ENCODE results near the gene PCDHGA5.
A peak's percentile ranks its signal among the peaks of the same experiment; 100 is the strongest.
"Not testable (repeated sequence)": the region's sequence is repeated elsewhere in the genome, so short reads cannot be mapped to it uniquely, and the experiment has no call there.

Gene PCDHGA5

DNA sequence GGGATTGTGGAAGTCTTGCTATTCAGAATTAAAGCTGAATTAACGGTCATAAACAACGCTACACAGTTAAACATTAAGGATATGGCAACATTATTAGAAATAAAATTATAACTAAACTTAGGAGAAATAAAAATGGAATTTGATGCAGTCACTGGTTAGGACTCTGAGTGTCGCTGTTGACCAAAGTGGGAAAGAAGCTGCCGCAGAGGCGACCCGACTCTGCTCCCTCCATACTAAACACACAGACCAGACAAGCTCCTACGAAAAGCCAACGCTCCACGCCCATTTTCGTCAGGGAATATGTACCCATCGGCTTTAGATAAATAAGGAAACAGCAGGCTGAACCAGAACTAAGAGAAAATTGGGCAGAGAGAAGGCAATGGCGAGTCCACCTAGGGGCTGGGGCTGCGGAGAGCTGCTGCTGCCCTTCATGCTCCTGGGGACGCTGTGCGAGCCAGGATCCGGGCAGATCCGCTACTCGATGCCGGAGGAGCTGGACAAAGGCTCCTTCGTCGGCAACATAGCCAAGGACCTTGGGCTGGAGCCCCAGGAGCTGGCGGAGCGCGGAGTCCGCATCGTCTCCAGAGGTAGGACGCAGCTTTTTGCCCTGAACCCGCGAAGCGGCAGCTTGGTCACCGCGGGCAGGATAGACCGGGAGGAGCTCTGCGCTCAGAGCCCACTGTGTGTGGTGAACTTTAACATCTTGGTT, at the start of gene PCDHGA5:
Gene PCDHGA5 (plus strand): TSS at position 211 of the 709 bp plus-strand sequence. CDS start 169 bp downstream, at position 380.
- peak; percentile 24 for DNase-seq

DNA sequence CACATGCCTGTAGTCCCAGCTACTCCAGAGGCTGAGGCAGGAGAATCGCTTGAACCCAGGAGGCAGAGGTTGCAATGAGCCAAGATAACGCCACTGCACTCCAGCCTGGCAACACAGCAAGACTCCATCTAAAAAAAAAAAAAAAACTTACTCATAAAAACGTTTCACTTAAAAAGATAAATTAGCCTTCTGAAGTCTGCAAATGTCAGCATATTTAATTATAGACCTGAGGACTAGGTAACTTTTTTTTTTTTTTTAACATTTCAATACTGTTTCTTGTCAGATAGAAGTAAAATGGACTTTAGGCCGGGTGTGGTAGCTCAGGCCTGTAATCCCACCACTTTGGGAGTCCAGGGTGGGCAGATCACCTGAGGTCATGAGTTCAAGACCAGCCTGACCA, 47.0 kb upstream of the PCDHGA5 start:
- not testable (repeated sequence) for DNase-seq

DNA sequence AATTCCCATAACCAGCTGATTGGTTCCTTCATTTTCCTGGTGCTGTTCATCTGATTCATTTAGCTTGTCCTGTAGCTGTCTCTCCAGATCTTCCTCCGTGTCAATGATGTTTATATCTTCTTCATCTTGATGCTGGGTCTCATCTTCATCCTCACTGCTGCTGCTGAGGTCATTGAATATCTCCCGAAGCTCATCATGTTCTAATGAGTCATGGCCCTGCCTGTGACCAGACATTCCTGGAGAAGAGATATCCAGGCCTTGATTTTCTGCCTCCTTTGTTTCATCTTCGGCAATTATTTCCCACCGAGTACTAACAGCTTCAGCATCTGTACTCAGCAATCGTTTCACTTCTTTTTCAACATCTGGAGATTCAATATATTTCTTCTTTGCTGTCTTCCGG, 44.8 kb upstream of the PCDHGA5 start:
- DNase-seq, result no peak

DNA sequence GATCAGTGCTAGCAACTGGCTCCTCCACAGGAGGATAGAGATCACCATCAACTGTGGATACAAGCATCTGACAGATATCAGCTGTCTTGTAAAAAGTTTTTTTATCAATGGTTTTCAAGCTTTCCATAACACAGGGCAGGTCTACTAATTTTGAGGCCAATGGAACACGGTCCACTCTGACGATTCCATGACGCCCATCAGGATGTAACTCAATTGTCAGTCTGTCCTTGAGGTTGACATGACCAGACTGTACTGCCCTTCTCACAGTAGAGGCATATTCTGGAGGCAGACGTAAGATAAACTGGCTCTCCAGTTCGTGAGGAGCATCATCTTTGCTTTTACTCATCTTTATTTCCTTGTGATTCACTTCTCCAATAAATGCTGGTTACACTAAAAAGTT, 44.3 kb upstream of the PCDHGA5 start:
- no peak for DNase-seq

DNA sequence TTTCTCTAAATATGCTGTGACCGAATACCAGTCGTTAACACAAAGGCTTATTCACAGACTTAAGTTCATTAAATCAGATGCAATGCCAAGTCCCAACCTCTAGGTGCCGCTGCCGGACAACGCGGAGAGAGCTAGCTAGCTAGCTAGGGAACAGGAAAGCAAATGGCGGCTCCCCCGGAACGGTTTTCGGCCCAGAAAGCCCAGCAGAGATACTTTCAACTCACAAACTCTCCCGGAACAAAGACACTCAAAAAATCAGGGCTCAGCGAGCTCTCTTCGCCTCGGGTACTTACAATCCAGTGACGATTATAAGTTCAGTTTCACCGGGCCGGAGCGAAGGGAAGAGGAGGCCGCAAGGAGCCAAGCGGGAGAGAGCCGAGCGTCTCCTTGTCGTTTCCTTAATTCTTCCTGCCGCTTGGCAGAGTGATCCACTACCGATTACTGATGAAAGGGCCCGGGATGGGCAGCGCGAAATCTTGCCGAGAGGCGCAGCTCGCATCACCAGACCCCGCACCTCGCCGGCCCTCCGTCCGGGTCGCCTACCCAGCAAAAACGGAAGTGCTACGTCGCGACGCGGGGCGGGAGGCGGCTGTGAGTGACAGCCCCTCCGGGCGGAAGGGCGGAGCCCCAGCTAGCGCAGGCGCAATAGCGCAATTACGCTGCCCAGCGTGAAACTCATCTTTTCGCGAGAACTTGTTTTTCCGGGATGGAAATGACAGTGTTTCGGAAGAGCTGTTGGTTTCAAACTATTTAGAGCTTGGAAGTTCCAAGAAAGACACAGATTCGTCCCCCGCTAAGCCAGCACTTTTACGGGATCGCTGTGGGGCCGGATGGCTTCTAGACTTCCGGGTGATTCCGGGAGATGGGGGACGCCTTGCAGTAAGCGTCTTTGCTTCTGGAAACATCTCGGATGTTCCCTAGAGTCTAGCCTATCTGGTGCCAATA, 43.5 kb upstream of the PCDHGA5 start, which contains the start of gene TAF7:
Gene TAF7 (minus strand): TSS at position 560 of the 945 bp plus-strand sequence. CDS start 740 bp downstream, outside the sequence.
- peak; percentile 93 for DNase-seq

DNA sequence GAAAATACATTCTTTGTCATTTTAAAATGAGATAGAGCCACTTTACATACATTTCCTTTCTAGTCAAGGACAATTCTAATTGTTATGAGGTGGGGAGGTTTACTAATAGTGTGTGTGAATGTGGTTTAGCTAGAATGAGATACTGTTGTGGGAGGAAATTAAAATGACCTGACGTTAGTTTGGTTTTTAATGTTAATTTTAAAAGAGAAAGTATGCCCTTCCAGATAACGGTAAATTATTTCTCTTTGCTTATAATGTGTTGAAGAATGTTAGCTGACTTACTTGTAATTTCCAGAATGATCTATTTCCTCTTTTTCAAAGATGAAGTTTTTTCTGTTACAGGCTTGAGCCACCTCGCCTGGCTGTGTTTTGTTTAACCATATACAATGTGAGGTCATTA, 41.7 kb upstream of the PCDHGA5 start:
- DNase-seq, result no peak

DNA sequence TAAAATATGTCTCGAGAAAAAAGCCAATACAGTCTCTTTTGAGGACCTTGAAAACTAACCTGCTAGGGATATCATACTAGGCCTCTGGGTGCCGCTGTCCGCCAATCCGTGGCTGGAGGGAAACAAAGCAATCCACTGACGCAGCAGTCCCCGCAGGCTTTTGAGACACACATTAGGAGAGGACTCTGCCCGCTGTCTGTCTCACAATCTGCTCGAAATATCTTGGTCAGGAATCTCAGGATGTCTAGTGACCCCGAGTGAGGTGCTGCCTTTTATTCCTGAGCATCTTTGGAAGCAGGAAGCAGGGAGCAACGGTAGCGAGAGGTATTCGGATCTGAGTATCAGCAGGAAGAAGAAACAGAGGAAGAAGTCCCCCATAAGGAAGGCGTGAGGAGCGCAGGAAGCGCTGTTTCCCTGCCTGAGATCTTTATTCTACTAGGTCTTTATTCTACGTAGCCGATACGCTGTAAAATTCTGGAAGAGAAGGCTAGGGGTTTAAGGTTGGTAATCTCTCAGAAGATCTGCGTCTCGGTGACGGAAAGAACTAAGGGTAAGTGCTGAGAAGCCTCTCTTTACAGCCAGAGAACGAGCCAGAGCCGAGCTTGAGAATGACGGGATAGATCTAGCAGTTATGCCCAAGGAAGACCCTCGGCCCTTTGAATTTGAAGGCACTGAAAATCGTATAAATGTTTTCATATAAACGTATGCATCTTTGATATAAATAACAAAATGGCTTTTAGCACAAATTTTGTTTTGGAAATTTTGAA, 37.7 kb upstream of the PCDHGA5 start:
- DNase-seq, result peak; percentile 67

DNA sequence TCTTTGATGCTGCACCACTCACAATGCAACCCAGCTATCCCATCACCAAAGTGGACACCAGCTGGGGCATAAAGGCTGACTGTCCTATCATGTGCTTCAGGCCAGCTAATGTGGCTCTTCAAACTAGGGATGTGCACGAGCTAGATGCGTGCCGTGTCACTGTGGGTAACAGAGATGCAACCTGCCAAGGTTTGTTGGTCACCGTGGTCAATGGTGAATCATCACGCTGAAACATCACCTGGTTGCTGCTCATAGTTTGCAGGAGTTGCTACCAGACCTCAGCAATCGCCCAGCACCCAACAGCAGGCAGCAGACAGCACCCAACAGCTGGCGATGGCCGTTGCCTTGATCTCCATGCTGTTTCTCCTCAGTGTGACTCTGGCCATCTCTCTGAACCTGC, 35.7 kb upstream of the PCDHGA5 start:
- DNase-seq, result no peak

DNA sequence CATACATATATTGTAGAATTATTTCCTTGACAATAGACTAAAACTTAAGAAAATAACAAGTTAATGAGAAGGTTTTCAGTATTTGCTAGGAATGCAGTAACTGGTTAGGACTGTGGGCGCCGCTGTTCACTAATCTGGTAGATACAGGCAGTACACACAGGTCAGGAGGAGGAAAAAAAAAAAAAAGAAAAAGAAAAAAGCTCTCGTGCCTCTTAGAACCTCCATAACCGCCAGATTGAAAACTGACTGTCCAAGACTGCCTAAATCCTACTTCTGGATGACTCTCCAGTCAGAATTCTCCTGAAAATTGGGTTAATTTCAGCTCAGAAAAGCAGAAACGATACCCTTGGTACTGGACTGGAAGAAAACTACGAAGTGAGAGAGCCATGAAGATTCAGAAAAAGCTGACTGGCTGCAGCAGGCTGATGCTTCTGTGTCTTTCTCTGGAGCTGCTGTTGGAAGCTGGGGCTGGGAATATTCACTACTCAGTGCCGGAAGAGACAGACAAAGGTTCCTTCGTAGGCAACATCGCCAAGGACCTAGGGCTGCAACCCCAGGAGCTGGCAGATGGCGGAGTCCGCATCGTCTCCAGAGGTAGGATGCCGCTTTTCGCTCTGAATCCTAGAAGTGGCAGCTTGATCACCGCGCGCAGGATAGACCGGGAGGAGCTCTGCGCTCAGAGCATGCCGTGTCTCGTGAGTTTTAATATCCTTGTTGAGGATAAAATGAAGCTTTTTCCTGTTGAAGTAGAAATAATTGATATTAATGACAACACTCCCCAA, 33.5 kb upstream of the PCDHGA5 start, which contains the start of gene PCDHGA1:
Gene PCDHGA1 (plus strand): TSS at position 216 of the 782 bp plus-strand sequence.
- no peak for DNase-seq

DNA sequence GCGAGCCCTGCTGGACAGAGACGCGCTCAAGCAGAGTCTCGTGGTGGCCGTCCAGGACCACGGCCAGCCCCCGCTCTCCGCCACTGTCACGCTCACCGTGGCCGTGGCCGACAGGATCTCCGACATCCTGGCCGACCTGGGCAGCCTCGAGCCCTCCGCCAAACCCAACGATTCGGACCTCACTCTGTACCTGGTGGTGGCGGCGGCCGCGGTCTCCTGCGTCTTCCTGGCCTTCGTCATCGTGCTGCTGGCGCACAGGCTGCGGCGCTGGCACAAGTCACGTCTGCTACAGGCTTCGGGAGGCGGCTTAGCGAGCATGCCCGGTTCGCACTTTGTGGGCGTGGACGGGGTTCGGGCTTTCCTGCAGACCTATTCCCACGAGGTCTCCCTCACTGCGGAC, 31.4 kb upstream of the PCDHGA5 start:
- DNase-seq, result not testable (repeated sequence)

DNA sequence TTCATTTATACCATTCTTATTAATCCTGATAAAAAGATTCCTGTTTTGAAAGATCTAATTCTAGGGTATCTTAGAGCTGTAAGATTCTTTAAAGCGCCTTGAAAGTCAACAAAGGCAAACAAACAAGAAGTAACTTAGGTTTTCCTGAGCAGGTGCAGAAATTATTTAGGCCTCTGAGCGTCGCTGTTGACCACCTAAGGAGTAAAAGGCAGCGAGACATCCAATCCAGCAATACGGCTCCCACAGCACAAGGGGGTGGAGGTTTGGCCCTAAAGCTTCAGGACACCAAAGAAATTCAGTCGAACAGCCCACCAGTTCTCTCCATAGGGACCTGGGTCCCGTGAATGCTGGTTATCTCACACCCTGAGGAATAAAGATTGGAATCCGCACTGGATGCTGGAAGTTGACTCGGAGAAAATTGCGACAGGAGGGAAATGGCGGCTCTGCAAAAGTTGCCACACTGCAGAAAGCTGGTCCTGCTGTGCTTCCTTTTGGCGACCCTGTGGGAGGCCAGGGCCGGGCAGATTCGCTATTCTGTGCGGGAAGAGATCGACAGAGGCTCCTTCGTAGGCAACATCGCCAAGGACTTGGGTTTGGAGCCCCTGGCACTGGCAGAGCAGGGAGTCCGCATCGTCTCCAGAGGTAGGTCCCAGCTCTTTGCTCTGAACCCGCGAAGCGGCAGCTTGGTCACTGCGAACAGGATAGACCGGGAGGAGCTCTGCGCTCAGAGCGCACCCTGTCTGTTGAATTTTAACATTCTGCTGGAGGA, 25.2 kb upstream of the PCDHGA5 start, which contains the start of gene PCDHGA2:
Gene PCDHGA2 (plus strand): TSS at position 223 of the 769 bp plus-strand sequence.
- DNase-seq, result peak; percentile 48

DNA sequence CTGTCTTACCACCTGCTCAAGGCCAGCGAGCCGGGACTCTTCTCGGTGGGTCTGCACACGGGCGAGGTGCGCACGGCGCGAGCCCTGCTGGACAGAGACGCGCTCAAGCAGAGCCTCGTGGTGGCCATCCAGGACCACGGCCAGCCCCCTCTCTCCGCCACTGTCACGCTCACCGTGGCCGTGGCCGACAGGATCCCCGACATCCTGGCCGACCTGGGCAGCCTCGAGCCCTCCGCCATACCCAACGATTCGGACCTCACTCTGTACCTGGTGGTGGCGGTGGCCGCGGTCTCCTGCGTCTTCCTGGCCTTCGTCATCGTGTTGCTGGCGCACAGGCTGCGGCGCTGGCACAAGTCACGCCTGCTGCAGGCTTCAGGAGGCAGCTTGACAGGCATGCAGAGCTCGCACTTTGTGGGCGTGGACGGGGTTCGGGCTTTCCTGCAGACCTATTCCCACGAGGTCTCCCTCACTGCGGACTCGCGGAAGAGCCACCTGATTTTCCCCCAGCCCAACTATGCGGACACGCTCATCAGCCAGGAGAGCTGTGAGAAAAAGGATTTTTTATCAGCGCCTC, 23.1 kb upstream of the PCDHGA5 start:
- not testable (repeated sequence) for DNase-seq

DNA sequence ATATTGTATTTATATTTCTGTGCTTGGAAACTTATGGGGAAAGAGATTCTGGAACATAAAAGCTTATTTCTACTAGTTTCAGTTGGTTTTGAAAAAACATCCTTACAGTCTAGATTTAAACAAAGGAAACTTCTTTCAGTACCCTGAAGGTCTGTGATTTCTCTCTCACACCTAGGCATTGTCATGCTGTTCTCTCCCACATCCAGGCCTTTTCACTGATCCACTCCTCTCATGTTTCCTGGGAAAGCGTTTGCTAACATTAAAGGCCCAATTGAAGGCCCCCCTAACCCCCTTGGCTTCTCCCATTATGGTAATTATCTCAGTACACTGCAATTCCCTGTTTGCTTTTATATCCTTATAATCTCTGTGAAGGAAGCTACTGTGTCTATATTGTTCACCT, 21.2 kb upstream of the PCDHGA5 start:
- DNase-seq, result no peak

DNA sequence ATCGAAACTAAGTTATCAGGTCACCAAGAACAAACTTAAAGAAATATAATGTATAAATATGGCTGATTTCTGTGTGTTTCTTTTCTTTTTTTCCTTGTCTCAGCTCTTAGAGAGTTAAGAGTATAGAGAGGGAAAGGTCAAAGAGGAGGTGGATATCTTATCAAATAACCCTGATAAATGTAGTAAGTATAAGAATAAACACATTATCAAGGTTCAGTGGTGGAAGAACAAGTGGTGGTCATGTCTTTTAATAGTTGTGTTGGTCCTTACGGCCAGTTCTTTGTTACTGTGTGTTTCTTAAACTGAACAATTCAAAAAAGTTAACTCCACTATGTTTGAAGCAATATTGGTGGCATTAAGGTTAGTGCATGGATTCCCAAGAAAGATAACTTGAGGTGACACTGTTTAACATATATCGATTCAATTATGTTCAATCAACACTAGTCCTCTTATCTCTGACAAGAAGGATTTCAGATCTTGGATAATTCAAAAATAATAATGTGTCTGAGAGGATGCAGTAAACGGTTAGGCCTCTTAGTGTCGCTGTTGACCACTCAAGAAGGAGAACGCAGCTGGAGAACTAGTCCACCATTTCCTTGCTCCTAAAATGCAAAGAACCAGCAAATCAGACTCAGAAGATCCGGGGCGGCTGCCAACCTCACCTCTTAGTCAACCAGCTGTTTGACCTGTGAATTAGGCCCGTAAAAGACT, 20.6 kb upstream of the PCDHGA5 start, which contains the start of gene PCDHGA3:
Gene PCDHGA3 (plus strand): TSS at position 588 of the 711 bp plus-strand sequence. CDS start 205 bp downstream, outside the sequence.
- peak; percentile 57 for DNase-seq

DNA sequence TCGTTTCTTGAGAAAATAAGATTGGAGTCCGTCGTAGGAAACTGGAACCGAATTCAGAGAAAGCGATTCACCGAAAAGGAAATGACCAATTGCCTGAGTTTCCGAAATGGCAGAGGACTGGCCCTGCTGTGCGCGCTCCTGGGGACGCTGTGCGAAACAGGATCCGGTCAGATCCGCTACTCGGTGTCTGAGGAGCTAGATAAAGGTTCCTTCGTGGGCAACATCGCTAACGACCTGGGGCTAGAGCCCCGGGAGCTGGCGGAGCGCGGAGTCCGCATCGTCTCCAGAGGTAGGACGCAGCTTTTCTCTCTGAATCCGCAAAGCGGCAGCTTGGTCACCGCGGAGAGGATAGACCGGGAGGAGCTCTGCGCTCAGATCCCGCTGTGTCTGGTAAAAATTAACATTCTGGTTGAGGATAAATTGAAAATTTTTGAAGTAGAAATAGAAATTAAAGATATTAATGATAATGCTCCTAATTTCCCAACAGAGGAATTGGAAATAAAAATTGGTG, 20.0 kb upstream of the PCDHGA5 start:
- no peak for DNase-seq

DNA sequence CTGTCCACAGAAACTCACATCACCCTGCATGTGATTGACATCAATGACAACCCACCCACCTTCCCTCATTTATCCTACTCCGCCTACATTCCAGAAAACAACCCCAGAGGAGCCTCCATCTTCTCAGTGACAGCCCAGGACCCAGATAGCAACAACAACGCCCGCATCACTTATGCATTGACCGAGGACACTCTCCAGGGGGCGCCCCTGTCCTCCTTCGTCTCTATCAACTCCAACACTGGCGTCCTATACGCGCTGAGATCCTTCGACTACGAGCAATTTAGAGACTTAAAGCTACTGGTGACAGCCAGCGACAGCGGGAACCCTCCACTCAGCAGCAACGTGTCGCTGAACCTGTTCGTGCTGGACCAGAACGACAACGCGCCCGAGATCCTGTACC, 18.6 kb upstream of the PCDHGA5 start:
- DNase-seq, result no peak

DNA sequence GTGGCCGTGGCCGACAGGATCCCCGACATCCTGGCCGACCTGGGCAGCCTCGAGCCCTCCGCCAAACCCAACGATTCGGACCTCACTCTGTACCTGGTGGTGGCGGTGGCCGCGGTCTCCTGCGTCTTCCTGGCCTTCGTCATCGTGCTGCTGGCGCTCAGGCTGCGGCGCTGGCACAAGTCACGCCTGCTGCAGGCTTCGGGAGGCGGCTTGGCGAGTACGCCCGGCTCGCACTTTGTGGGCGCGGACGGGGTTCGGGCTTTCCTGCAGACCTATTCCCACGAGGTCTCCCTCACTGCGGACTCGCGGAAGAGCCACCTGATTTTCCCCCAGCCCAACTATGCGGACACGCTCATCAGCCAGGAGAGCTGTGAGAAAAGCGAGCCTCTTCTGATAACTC, 17.9 kb upstream of the PCDHGA5 start:
- not testable (repeated sequence) for DNase-seq

DNA sequence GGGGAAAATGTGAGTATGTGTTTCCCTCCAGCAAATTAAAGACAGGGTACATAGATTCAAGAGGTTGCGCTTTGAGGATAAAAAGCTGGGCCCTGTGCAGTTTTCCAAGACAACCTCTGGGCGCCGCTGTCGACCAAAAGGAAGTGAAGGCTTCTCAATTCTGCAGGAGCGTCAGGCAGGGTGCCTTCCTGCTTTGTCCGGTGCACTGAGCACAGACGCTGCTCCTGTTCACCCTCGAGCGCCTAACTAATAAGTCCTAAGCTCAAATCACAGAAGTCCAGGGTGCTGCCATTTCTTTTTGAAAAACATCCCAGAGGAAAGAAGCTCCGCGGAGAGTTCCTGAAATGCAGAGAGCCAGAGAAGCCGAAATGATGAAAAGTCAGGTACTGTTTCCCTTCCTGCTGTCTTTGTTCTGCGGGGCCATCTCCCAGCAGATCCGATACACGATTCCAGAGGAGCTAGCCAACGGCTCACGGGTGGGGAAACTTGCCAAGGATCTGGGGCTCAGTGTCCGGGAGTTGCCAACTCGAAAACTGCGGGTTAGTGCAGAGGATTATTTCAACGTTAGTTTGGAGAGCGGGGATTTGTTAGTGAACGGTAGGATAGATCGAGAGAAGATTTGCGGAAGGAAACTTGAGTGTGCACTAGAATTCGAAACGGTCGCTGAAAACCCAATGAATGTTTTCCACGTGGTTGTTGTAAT, 13.9 kb upstream of the PCDHGA5 start, which contains the start of gene PCDHGB1:
Gene PCDHGB1 (plus strand): TSS at position 183 of the 703 bp plus-strand sequence. CDS start 162 bp downstream, at position 345.
- DNase-seq, result peak; percentile 54

DNA sequence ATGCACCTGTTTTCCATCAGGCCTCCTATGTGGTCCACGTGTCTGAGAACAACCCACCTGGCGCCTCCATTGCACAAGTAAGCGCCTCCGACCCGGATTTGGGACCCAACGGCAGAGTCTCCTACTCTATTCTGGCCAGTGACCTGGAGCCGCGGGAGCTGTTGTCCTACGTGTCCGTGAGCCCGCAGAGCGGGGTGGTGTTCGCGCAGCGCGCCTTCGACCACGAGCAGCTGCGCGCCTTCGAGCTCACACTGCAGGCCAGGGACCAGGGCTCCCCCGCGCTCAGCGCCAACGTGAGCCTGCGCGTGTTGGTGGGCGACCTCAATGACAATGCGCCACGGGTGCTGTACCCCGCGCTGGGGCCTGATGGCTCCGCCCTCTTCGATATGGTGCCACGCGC, 12.4 kb upstream of the PCDHGA5 start:
- DNase-seq, result no peak
